Measurements from ENCODE around the gene RNF222. TPM values are rescaled to one million over a fixed set of nuclear protein-coding genes. Genes with fewer than 3 reads are reported as not detected.

The RNF222 gene
- total RNA-seq (2022) (not detected in 2 replicates), Bru-seq, nascent RNA (not detected), BruChase-seq, experiment 1, labeled RNA remaining after a 6-hour chase (not detected), BruChase-seq, experiment 2, labeled RNA remaining after a 2-hour chase (percentile 10 among the genes with signal in this experiment)
- long read RNA-seq = 0 reads

- BruUV-seq (replicated peaks) = no TSS peak
- no peaks in the 10 kb centered on the region for H3K36me3 Mint-ChIP-seq (ENCODE audit: insufficient read depth, unreplicated experiment)
- peaks cover 24% of the 10 kb centered on the region for H3K27me3 Mint-ChIP-seq (ENCODE audit: insufficient read depth, unreplicated experiment)
- no peak within 1 kb of the TSS for H3K27ac Mint-ChIP-seq (ENCODE audit: low read depth, unreplicated experiment)
- ChIA-PET CTCF (interaction anchor here (0.8 to 2.1 kb wide), 5 partner anchors 13 to 349 kb away, joined by 3 to 5 read pairs (median 4); partner anchors contain the start of gene RPL26), POLR2A (interaction anchor here (1.2 kb wide), 1 partner anchor 14 kb away, joined by 8 read pairs; no protein-coding TSS in a partner anchor)
- peaks cover 7% of the 10 kb centered on the region for H3K9me3 Mint-ChIP-seq (ENCODE audit: unreplicated experiment)
- no peak within 1 kb of the TSS for H3K4me3 Mint-ChIP-seq (ENCODE audit: unreplicated experiment)
- peaks cover 10% of the 10 kb centered on the region for H3K4me1 Mint-ChIP-seq (ENCODE audit: insufficient read depth, unreplicated experiment)
- intact Hi-C loops (cut with micrococcal nuclease) = no loop called here
- TF ChIP-seq CTCF (IDR thresholded peaks at IDR 0.05; ENCODE audit: unreplicated experiment) = no peak
- no peak for DNase-seq (ENCODE audit: unreplicated experiment)
Measured at GRCh38 chr17:8397636-8398035, at the start of gene RNF222. Gene RNF222, minus strand, starts transcription at chr17:8397827. Its CDS starts 4,366 bp downstream, at chr17:8393461.

GRCh38 chr17:8445536-8445935, 47.9 kb upstream of the RNF222 start:
- intact Hi-C loops (cut with micrococcal nuclease) = no loop called here
- ChIA-PET POLR2A (interaction anchor here (0.6 to 1.0 kb wide), 3 partner anchors 63 to 601 kb away, joined by 3 read pairs; partner anchors contain the start of gene RPL26), CTCF (interaction anchor here (0.7 kb wide), 1 partner anchor 371 kb away, joined by 3 read pairs; no protein-coding TSS in a partner anchor)
- DNase-seq (ENCODE audit: unreplicated experiment) = no peak
- H3K4me1 Mint-ChIP-seq (ENCODE audit: insufficient read depth, unreplicated experiment) = peaks cover 19% of the 10 kb centered on the region
- no peak overlapping the region for H3K27ac Mint-ChIP-seq (ENCODE audit: low read depth, unreplicated experiment)
- H3K9me3 Mint-ChIP-seq (ENCODE audit: unreplicated experiment) = no peaks in the 10 kb centered on the region
- no peak for TF ChIP-seq CTCF (IDR thresholded peaks at IDR 0.05; ENCODE audit: unreplicated experiment)
- H3K27me3 Mint-ChIP-seq (ENCODE audit: insufficient read depth, unreplicated experiment) = no peaks in the 10 kb centered on the region
- H3K4me3 Mint-ChIP-seq (ENCODE audit: unreplicated experiment) = no peak overlapping the region
- no TSS peak for BruUV-seq (replicated peaks)
- peaks cover 80% of the 10 kb centered on the region for H3K36me3 Mint-ChIP-seq (ENCODE audit: insufficient read depth, unreplicated experiment)

GRCh38 chr17:8444494-8444893, 46.9 kb upstream of the RNF222 start:
- peaks cover 78% of the 10 kb centered on the region for H3K36me3 Mint-ChIP-seq (ENCODE audit: insufficient read depth, unreplicated experiment)
- POLR2A ChIA-PET = no interaction called here
- peak overlapping the region; percentile 27 for H3K27ac Mint-ChIP-seq (ENCODE audit: low read depth, unreplicated experiment)
- H3K4me3 Mint-ChIP-seq (ENCODE audit: unreplicated experiment) = no peak overlapping the region
- TF ChIP-seq CTCF (IDR thresholded peaks at IDR 0.05; ENCODE audit: unreplicated experiment) = no peak
- no peak for DNase-seq (ENCODE audit: unreplicated experiment)
- CTCF ChIA-PET = interaction anchor here (0.8 kb wide), 1 partner anchor 35 kb away, joined by 4 read pairs; no protein-coding TSS in a partner anchor
- intact Hi-C loops (cut with micrococcal nuclease) = no loop called here
- H3K4me1 Mint-ChIP-seq (ENCODE audit: insufficient read depth, unreplicated experiment) = peaks cover 19% of the 10 kb centered on the region
- no TSS peak for BruUV-seq (replicated peaks)
- H3K9me3 Mint-ChIP-seq (ENCODE audit: unreplicated experiment) = no peaks in the 10 kb centered on the region
- H3K27me3 Mint-ChIP-seq (ENCODE audit: insufficient read depth, unreplicated experiment) = no peaks in the 10 kb centered on the region

- peaks cover 78% of the 10 kb centered on the region for H3K36me3 Mint-ChIP-seq (ENCODE audit: insufficient read depth, unreplicated experiment)
Measured at GRCh38 chr17:8443756-8444155, 46.1 kb upstream of the RNF222 start.

More at GRCh38 chr17:8443756-8444155, 46.1 kb upstream of the RNF222 start:
- Mint-ChIP-seq H3K4me3 (ENCODE audit: unreplicated experiment) (no peak overlapping the region), H3K27ac (ENCODE audit: low read depth, unreplicated experiment) (no peak overlapping the region), H3K4me1 (ENCODE audit: insufficient read depth, unreplicated experiment) (peaks cover 19% of the 10 kb centered on the region), H3K27me3 (ENCODE audit: insufficient read depth, unreplicated experiment) (no peaks in the 10 kb centered on the region), H3K9me3 (ENCODE audit: unreplicated experiment) (no peaks in the 10 kb centered on the region)
- intact Hi-C loops (cut with micrococcal nuclease) = no loop called here
- DNase-seq (ENCODE audit: unreplicated experiment) = no peak
- ChIA-PET POLR2A (interaction anchor here (0.6 kb wide), 1 partner anchor 248 kb away, joined by 3 read pairs; no protein-coding TSS in a partner anchor), CTCF (no interaction called here)
- no TSS peak for BruUV-seq (replicated peaks)
- no peak for TF ChIP-seq CTCF (IDR thresholded peaks at IDR 0.05; ENCODE audit: unreplicated experiment)

Data from MCF 10A (cell line).